ENCODE data around the gene LTA4H.

The LTA4H gene

DNA sequence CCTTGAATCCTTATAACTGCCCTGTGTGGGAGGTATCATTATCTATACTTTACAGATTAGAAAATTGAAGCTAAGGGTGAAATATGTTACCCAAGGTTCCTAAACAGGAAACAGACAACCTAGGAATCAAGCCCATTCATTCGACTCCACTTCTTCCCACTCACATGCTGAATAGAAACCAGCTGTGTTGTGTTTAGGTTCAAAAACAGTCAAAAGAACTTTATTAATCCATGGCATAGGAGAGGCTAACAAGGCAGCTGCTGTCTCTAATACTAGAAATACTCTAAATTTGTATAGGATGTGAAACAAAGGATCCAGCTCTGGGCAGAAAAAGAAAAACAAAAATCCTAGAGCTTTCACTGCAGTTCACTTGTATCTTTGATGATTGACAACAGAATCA, 82.4 kb downstream of the LTA4H start:
- DNase-seq = no peak

DNA sequence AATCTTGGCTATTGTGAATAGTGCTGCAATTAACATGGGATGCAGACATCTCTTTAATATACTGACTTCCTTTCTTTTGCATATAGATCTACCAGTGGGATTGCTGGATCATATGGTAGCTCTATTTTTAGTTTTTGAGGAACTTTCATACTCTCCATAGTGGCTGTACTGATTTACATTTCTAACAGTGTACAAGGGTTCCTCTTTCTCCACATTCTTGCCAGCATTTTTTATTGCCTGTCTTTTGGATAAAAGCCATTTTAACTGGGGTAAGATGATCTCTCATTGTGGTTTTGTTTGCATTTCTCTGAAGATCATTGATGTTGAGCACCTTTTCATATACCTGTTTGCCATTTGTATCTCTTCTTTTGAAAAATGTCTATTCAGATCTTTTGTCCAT, 83.9 kb downstream of the LTA4H start:
- DNase-seq = no peak
